Measurements from ENCODE around the gene GRID1.

The GRID1 gene

DNA sequence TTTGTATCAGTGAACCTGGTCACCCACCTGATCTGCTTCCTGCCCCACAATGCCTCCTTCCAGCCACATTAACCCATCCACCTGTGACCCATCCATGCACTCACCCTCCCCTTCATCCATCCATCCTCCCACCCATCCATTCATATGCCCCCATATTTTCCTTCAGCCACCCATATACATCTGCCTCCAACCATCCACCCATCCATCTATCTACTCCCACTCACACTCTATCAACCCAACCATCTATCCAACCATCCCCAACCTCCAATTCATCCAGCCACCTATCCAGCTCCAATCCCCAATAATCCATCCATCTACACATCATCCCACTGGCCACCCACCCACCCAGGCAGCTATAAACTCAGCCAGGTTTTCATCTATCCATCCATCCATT is 51.0 kb downstream of the GRID1 start:
- no peak for DNase-seq (ENCODE audit: low read depth in 2 of 3, low spot score in 2 of 3)

DNA sequence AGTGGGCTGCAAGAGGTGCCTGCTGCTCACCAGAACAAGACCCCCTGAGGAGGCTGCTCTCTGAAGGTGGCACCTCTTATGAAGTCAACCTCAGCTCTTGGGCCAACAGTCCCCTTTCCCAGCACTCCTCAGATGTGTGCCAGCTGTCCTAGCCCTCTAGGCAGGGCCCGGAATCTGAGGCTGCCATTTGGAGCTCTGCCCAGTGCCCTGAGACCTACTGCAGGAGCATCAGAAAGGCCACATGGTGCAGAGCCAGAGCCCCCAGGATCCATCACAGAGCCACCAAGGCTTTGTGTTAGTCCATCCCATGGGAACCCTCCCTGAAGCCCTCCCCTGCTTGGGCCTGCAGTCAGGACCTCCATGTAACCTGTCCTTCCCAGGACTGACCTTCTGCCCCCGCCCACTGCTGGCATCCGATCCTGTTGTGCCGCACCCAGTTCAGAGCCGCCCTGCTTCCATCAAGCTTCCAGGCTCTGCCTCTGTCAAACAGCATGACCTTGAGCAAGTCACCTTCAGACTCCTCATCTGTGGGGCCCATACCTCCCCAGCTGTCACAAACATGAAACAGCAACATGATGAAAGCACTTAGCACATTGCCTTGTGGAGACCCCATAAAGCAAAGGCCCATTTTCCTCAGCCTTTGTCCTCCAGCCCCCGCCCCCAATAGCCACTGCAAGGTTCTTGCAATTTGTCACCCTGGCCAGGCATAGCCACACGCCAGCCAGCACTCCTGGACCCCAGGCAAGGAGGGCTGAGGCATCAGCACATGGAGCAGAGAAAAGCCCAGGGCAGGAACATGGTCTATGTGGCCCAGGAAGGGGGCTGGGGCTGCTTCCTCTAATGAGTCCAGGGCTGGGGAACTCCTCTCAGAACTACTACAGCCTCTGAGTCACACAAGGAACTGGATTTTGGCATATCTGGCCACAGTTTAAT is 51.7 kb downstream of the GRID1 start:
- no peak for DNase-seq (ENCODE audit: low read depth in 2 of 3, low spot score in 2 of 3)

DNA sequence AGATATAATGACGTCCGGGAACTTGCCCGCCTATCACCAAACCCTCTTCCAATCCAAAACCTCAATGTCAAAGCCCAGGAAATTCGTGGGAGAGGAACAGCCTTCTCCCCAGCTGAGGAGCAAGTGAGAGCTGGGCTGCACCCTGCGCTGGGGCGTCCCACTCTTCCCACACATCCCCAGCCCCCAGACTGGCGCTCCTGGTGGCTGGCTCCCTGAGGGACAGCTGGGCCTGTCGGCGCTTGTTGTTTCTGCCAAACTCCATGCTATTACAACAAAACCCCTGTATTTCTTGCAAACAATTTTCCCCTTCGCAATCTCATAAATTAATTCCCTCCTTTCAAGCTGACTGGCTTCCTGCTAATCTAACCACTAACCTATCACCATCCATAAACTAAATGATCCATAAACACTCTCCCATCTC is 53.0 kb downstream of the GRID1 start:
- DNase-seq (ENCODE audit: low read depth in 2 of 3, low spot score in 2 of 3) = no peak

DNA sequence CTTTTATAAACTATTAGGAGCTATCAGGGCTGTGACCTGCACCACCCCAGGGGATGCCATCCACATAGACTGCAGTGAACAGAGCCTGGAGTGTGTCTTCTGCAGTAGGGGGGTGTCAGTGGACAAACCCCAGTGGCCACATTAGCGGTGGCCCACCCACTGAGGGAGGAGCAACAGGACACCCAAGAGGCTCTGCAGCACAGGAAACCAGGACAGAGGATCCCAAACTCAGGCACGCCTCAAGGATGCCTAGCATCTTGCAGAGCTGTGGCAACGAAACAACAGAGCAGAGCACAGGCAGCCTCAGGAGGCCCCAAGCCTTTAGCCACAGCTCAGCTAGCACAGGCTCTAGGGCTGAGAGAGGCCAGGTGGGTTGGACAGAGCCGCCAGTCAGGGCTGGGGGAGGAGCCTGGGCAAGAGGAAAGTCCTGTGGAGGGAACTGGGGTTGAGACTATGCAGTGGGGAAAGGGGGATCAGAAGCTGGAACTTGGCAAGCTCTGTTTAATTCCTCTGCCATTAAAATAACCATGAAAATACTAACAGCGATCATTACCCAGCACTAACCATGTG is 53.8 kb downstream of the GRID1 start:
- DNase-seq (ENCODE audit: low read depth in 2 of 3, low spot score in 2 of 3) = no peak

DNA sequence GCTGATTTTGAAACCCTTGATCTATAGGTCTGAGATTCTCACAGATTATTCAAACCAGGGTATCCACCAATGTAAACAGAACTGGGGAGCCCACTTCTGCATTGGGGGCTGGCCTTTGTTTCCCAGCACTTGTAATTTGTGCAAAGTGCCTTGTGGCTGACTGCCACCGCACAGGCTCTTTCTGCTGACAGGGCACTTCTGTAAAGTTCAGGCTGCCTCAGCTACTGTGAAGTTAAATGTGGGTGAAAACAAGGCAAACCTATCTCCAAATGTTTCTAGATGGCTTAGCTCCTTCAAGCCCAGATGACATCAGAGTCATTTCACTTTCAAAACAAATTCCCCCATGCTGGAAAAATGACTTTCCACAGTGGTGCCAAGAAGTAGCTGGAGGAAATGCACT is 54.7 kb downstream of the GRID1 start:
- DNase-seq (ENCODE audit: low read depth in 2 of 3, low spot score in 2 of 3) = no peak

DNA sequence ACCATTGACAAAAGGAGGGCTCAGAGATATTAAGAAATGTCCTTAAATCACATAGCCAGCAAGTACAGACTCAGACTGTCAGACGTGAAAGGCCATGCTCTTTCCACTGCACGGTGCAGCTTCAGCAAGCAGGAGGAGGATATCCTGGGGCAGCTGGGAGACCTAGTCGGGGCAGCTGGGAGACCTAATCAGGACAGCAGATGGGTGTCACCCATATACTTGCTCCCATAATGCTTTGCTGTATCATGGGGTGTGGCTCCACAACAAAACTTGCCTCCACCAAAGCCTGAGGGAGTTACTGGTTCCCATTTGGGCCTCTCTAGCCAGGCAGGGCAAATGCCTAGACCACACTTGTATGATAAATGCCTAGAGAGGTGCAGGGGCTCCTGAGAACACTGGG is 55.4 kb downstream of the GRID1 start:
- no peak for DNase-seq (ENCODE audit: low read depth in 2 of 3, low spot score in 2 of 3)

DNA sequence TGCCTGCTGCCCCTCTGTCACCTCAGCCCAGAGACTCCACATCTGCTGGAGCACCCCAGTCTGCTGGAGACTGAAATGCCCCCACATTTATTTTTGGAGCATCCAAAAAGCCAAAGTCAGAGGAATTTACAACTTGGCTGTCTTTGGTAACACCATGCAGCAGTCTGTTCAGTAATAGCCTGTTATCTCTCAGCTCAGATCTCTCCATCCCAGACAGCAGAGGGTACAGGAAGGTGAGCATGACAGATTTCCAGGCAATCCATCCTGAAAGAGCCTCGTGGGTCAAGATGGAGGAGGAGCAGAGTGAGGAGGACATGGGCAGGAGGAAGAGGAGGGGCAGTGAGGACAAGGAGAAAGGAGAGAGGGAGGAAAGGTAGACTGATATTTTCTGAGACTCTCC is 55.9 kb downstream of the GRID1 start:
- DNase-seq (ENCODE audit: low read depth in 2 of 3, low spot score in 2 of 3) = no peak

DNA sequence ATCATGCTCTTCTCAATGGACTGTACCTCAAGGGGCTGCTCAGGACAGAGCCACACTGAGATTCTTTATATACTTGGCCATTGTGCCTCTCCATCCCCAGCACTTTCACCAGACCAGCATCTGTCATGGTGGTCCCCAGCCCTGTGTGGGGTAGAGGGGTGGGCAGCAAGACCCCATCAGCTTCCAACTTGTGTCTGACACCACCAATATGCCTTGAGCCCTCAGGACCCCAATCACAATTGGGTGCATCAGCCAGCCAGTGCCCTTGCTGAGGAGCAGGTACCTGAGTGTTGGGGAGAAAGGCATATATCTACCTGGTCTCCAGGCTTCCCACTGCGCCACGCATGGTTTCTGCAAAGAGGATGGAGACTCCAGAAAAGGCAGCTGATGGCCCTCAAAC is 56.3 kb downstream of the GRID1 start:
- no peak for DNase-seq (ENCODE audit: low read depth in 2 of 3, low spot score in 2 of 3)

DNA sequence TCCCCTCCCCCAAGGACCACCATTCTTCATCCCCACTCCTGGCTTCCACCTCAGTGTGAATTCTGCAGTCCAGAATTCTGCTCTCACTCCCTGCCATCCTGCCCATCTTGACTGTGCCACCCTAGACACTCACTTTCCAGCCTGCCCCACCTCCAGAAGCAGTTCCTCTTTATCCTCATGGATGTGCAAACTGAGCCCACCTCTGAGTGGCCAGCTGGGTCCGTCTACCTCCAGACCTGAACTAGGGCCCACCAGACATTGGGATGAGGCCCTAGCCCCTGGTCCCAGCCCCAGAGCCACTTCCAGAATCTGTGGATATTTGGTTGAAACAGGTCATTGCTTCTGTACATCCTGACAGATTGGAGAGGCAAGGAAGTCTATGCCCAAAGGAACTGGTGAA is 58.5 kb downstream of the GRID1 start:
- no peak for DNase-seq (ENCODE audit: low read depth in 2 of 3, low spot score in 2 of 3)

DNA sequence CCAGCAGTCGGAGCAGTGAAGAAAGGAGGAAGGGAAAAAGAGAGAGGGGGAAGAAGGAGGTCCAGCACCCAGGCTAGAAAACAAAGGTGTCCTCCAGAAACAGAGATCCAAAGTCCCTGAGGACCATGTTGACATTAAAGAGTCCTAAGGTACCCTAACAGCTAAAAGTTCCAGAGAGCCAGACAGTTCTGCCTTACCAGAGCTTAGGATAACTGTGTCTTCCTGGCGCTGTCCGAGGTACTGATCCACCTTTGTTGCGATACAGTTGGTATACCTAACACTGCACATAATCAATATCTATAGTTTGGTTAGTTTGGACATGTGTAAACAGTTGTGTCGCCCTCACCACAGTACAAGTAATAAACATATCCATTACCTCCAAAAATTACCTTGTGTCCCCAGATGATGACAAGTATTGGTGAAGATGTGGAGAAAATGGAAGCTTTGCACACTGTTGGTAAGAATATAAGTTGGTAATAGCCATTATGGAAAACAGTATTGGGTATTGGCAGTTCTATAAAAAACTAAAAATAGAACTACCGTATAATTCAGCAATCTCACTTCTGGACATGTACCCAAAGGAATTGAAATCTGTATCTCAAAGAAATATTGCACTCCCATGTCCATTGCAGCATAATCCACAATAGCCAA is 59.8 kb downstream of the GRID1 start:
- DNase-seq (ENCODE audit: low read depth in 2 of 3, low spot score in 2 of 3) = no peak

DNA sequence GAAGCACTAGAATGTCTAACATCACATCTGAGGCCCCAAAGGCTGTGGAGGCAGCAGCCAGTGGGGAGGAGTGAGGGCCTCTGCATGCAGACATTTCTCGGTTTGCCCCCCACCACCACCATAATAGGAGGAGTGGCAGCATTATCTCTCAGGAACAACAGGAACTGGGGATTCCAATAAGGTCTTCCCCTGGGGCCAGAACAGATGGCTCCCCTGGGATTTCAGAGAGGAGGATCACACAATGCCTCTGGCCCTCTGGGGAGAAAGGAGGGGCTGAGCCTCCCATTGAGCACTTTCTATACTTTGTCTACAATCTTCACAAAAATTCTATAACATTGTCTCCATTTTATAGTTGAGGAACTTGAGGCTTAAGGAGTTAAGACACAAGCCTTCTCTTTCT is 61.1 kb downstream of the GRID1 start:
- DNase-seq (ENCODE audit: low read depth in 2 of 3, low spot score in 2 of 3) = no peak

DNA sequence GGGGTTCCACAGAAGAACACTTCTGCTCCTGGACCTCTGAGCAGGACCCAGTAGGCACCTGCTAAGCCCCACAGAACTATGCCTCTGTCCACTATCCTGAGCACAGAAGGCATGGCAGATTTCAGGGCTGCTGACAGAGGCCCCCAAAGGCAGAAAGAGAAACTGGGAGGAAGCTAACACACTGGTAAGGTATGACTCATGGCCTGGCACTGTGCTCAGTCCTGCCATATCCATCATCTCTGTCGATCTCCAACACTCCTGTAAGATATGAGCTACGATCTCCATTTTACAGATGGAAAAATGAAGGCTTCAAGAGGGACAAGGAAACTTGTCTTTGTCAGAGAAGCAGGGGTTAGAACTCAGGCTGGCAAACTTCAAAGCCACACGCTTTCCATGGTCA is 62.2 kb downstream of the GRID1 start:
- DNase-seq (ENCODE audit: low read depth in 2 of 3, low spot score in 2 of 3) = no peak

DNA sequence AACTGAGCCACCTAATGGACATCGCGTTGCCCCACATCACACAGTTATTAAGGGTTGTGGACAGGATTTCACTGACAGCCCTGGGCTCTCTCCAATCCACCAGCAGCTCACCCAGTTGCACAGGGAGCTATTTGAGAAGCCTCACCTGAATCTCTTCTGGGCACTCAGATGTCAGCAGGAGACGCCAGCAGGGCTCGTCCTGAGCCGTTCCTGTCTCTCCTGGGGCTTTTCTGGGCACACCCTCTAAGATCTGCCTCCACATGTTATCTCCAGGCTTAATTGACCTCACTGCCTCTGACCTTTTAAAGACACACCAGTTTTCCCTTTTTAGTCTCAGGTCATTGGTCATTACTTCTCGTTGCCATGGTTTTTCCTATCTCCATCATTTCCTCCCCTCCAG is 63.0 kb downstream of the GRID1 start:
- no peak for DNase-seq (ENCODE audit: low read depth in 2 of 3, low spot score in 2 of 3)

DNA sequence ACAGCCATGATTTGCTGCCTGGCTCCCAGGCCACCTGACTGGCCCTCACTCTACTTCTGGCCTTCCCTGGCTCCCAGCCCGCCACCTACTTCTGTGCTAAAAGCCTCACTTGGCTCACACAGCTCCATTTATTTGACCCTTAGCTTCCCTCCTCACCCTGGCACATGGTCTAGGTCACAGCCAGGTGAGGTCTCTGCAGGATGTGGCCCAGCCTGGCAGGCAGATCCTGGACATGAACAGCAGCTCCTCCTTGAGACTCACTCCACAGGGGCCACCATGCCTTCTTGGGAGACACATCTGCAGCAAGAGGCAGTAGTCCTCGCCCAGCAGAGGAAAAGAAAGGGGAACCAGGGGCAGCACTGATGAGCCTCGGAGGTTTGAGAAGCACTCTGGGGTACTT is 64.6 kb downstream of the GRID1 start:
- no peak for DNase-seq (ENCODE audit: low read depth in 2 of 3, low spot score in 2 of 3)

DNA sequence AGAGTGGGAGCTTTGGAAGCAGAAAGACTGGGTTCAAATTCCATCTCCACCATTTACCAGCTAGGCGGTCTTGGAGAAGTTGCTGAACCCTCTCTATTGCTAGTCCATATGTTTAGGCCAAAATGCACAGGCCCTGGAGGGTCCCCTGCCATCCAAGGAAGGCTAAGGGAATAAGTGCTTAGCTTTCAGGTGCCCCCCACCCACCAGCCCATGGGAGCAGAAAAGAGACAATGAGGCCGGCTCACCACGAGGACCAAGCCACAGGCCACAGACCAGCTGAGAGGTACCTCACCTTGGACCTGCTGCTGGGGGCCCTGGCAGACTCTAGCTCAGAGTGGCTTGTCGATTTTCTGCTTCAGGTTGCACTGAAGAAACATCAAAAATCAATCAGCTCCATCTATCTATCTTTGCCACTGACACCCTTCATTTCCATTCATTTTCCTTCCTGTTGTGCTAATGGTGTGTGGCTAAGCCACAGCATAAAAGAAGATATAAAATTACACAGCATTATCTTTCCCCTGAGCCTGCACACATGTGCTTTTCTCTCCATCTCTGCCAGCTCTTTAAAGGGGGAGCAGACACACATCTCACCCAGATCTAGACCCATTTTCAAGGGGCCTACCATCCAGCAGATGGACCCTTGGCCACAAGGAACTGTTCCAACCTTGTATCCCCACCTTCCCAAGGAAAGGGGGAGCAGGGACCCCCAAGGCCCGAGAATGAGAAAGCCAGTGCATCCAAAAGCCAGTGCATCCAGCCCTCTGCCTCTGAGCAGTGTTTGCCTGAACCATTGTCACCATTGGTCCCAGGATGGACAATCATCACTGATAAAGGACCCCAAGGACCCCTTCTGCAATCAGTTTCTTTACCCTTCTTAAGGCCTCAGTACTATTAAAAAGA is 65.4 kb downstream of the GRID1 start:
- no peak for DNase-seq (ENCODE audit: low read depth in 2 of 3, low spot score in 2 of 3)

DNA sequence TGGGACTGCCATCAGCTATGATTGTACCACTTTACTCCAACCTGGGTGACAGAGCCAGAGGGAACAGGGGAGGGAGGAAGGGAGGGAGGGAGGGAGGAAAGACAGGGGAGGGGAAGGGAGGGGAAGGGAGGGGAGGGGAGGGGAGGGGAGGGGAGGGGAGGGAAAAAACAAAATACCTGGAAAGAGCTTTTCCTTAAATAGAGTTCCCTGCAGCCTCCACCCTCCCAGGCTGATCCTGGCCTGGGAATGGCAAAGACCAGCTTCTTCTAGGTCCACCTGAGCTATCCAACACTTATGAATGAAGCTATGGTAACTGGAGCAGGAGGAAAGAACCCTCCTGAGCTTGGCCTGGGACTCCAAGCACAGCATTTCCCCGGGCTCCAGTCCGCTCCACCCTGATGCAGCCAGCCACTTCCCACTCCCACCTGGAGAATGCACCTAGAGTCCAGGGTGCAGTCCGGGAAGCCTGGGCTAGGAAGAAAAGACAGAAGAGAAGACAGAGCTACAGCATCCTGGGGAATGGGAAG is 66.1 kb downstream of the GRID1 start:
- DNase-seq (ENCODE audit: low read depth in 2 of 3, low spot score in 2 of 3) = no peak

DNA sequence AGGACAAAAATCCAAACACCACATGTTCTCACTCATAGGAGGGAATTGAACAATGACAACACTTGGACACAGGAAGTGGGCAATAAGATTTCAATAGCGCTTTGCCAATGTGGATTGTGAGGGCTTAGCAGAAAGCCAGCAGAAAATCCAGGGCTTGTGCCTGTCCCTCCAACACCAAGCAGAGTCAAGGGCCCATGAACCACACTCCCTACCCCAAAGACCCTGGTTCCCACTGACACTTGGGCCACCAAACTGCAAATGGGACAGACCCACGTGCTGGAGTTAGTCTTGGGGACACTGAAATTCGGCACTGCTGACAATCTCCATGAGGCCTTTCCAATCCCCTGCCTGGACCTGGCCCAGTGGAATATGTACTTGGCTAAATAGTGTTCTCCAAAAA is 67.0 kb downstream of the GRID1 start:
- no peak for DNase-seq (ENCODE audit: low read depth in 2 of 3, low spot score in 2 of 3)

DNA sequence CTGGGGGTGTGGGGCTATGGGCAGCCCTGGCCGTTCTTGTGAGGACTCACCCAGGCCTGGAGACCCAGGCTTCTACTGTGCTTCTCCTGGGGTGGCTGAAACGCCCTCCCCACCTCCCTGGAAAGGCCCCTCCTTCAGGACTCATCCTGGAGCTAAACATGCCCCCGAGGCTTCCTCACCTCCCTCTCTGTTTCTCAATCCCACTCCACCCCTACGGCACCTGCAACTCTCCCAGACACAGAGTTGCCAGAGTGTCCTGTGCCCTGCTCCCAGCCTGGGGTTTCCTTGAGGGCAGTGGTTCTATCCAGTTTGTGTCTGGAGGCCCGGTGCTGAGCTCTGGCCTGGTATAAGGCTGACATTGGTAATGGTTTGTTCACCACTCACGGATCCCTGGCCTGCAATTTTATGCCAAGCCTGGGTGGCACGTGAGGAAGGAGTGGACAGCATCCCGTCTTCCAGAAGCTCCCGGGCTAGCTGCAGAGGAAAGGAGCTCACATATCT is 68.0 kb downstream of the GRID1 start:
- DNase-seq (ENCODE audit: low read depth in 2 of 3, low spot score in 2 of 3) = no peak

DNA sequence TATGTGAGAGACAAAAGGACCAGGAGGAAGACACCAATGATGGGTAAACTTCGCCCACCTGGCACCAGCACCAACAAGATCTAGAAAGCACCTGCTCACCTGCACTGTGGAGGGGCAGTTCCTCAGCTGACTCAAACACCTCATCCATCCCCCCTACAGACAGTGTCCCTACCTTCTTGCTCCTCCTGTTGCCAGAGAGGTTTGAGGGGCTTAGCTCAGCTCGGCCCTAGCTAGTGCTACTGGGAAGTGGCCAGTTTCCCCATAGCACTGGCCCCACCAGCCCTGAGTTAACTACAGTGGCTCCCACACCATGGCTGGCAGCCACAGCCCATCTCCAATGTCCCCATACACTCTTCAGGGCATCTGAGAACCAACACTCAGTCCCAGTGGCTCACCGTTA is 70.8 kb downstream of the GRID1 start:
- no peak for DNase-seq (ENCODE audit: low read depth in 2 of 3, low spot score in 2 of 3)

DNA sequence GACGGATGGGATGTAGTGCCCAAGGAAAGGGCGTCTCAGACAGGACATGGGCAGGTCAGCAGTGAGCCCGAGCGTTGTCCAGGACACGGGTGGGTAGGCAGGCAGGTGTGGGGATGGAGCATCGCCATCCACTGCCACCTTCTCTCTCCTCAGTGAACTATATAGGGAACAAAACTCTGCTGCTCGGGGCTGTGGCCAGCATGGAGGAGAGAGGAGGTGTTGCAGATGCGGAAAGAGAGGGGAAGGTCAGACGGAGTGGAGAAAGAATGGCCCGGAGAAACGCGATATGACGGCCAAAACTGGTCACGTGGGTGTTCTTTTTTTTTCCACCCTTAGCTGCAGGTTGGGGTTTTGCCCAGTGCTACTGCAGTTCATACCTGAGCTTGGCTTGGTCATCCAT is 71.2 kb downstream of the GRID1 start:
- no peak for DNase-seq (ENCODE audit: low read depth in 2 of 3, low spot score in 2 of 3)
